Right lobe of liver (tissue), 6 donors: ENCODE data around the gene MROH2A. TPM values are rescaled to one million over a fixed set of nuclear protein-coding genes. Genes with fewer than 3 reads are reported as not detected.
"Not testable (repeated sequence)": the region's sequence is repeated elsewhere in the genome, so short reads cannot be mapped to it uniquely, and the experiment has no call there.

Source experiments
- ATAC-seq, 4 donors: fragments of 200-7000 bp; cut with Tn5 transposase; one replicate each; pipeline ENCODE4 v1.9.1; 2020; ENCODE audit warnings: mild to moderate bottlenecking in 4 of 4, moderate library complexity in 4 of 4
- DNase-seq, 3 donors: peaks; one replicate each; pipeline ENCODE4 v3.0.0-alpha.2; 2020
- H3K27ac ChIP-seq, 3 donors: fragments of 200-600 bp; one replicate each; pipeline ENCODE4 v1.8.0; 2022
- H3K27me3 ChIP-seq, 2 donors: fragments of 200-600 bp; one replicate each; pipeline ENCODE4 v1.8.0; 2022
- H3K36me3 ChIP-seq, 4 donors: fragments of 200-600 bp; sonication (generic) in 1 of 4; one replicate each; pipeline versions ENCODE4 v1.5.1 to v1.8.0; 2017 to 2022; ENCODE audit warnings: control low read depth in 1 of 4
- H3K4me1 ChIP-seq, 4 donors: fragments of 200-600 bp; sonication (generic) in 1 of 4; one replicate each; pipeline versions ENCODE4 v1.5.1 to v1.8.0; 2017 to 2022; ENCODE audit warnings: control low read depth in 1 of 4
- H3K4me3 ChIP-seq, 3 donors: fragments of 200-600 bp; one replicate each; pipeline ENCODE4 v1.8.0; 2022
- H3K9me3 ChIP-seq, 4 donors: fragments of 200-600 bp; sonication (generic) in 1 of 4; one replicate each; pipeline versions ENCODE4 v1.5.1 to v1.8.0; 2017 to 2022; ENCODE audit warnings: control low read depth in 1 of 4
- POLR2A ChIP-seq: fragments of 450-650 bp; IDR thresholded peaks from one replicate; pipeline ENCODE4 v1.6.1; 2017; ENCODE audit warnings: antibody characterized with exemption, mild to moderate bottlenecking
- WGBS: methylation state at CpG from one replicate; pipeline ENCODE4 v1.1.6; 2018; ENCODE audit warnings: low coverage, low lambda C conversion rate; ENCODE audit not compliant: insufficient coverage; ENCODE audit errors: missing lambda C conversion rate; 5-methylcytosine and 5-hydroxymethylcytosine counted together
- intact Hi-C, 2 donors: fragments of 100-400 bp; cut with DNase I; formaldehyde crosslinking; loops; one replicate each; pipeline versions ENCODE4 v1.11.2 to v1.14.1; 2022
- total RNA-seq, 6 experiments: library from RNA; depleted of rRNA in 2 of 6; stranded (reverse); fragments of >200 nt in 2 of 6; fragmentation: NEBNext Ultra II Directional in 3 of 6; extraction: Animal tissue kit (Norgen Biotek cat#: 25700) in 3 of 6; gene quantifications; one replicate each; pipeline versions ENCODE4 v1.1.0 to v1.2.4, GENCODE V29; 2016 to 2023
- TF ChIP-seq, protein P1 (sequence below), 4 donors: fragments of 200-600 bp in 3 of 4; fragments of 450-650 bp in 1 of 4; IDR thresholded peaks; one replicate each; pipeline versions ENCODE4 v1.5.1 to v1.8.0; 2016 to 2022; ENCODE audit warnings: antibody characterized with exemption in 4 of 4, mild to moderate bottlenecking in 2 of 4
- donor health status: DM: no; HTN: yes; CAD: no.
- donor health status: DM: no; HTN: no; CAD: no.
- donor health status: DM: no; HTN: no; CAD: no.
- donor health status: DM: no; HTN: yes; CAD: no.
- donor health status: DM: no; HTN: yes; CAD: no.

MROH2A gene
- total RNA-seq, 6 experiments from 2014 or later = 0.49 to 7.6 (median 2.0) TPM

GRCh38 chr2:233743464-233744259 lies 34.5 kb upstream of the MROH2A start:
- WGBS = 74% methylated on average over 13 of the region's 46 CpGs
- Histone ChIP-seq H3K36me3 (peaks cover 0 to 11% (median 0%) of the 10 kb centered on the region in 4 donors), H3K27ac (no peak overlapping the region), H3K9me3 (no peaks in the 10 kb centered on the region), H3K4me1 (peaks cover 0 to 64% (median 17%) of the 10 kb centered on the region in 4 donors), H3K4me3 (no peak overlapping the region), H3K27me3 (no peaks in the 10 kb centered on the region)
- intact Hi-C loops = no loop called here
- DNase-seq (peak in 1 of 3 donors; percentile 58), ATAC-seq (no peak)
- TF ChIP-seq, protein P1, sequence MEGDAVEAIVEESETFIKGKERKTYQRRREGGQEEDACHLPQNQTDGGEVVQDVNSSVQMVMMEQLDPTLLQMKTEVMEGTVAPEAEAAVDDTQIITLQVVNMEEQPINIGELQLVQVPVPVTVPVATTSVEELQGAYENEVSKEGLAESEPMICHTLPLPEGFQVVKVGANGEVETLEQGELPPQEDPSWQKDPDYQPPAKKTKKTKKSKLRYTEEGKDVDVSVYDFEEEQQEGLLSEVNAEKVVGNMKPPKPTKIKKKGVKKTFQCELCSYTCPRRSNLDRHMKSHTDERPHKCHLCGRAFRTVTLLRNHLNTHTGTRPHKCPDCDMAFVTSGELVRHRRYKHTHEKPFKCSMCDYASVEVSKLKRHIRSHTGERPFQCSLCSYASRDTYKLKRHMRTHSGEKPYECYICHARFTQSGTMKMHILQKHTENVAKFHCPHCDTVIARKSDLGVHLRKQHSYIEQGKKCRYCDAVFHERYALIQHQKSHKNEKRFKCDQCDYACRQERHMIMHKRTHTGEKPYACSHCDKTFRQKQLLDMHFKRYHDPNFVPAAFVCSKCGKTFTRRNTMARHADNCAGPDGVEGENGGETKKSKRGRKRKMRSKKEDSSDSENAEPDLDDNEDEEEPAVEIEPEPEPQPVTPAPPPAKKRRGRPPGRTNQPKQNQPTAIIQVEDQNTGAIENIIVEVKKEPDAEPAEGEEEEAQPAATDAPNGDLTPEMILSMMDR (IDR thresholded peaks at IDR 0.05) = no peak

GRCh38 chr2:233745073-233745755 lies 32.9 kb upstream of the MROH2A start:
- WGBS = 27% methylated on average over 5 of the region's 5 CpGs
- peaks cover 0 to 49% (median 14%) of the 10 kb centered on the region in 4 donors for H3K4me1 ChIP-seq
- H3K9me3 ChIP-seq = no peaks in the 10 kb centered on the region
- no peak for TF ChIP-seq POLR2A
- TF ChIP-seq, protein P1 (IDR thresholded peaks at IDR 0.05) = no peak
- H3K27ac ChIP-seq = peak overlapping the region in 2 of 3 donors; percentile 28 to 92
- peak overlapping the region in 1 of 3 donors; percentile 37 for H3K4me3 ChIP-seq
- DNase-seq (peak in 1 of 3 donors; percentile 76), ATAC-seq (peak; percentile 45 to 89 (median 78))
- intact Hi-C loops = no loop called here
- H3K36me3 ChIP-seq = peaks cover 0 to 11% (median 0%) of the 10 kb centered on the region in 4 donors
- H3K27me3 ChIP-seq = no peaks in the 10 kb centered on the region

- 41% methylated on average over 2 of the region's 2 CpGs for WGBS
- intact Hi-C loops, H3K27me3 ChIP-seq, ATAC-seq, DNase-seq, H3K9me3 ChIP-seq: not testable (repeated sequence)
- peak overlapping the region in 2 of 3 donors; percentile 28 to 92 for H3K27ac ChIP-seq
- H3K4me1 ChIP-seq = peaks cover 0 to 44% (median 14%) of the 10 kb centered on the region in 4 donors
- peak overlapping the region in 1 of 3 donors; percentile 37 for H3K4me3 ChIP-seq
- H3K36me3 ChIP-seq = peaks cover 0 to 11% (median 0%) of the 10 kb centered on the region in 4 donors
Measured at GRCh38 chr2:233745838-233746237, 32.3 kb upstream of the MROH2A start.

DNA sequence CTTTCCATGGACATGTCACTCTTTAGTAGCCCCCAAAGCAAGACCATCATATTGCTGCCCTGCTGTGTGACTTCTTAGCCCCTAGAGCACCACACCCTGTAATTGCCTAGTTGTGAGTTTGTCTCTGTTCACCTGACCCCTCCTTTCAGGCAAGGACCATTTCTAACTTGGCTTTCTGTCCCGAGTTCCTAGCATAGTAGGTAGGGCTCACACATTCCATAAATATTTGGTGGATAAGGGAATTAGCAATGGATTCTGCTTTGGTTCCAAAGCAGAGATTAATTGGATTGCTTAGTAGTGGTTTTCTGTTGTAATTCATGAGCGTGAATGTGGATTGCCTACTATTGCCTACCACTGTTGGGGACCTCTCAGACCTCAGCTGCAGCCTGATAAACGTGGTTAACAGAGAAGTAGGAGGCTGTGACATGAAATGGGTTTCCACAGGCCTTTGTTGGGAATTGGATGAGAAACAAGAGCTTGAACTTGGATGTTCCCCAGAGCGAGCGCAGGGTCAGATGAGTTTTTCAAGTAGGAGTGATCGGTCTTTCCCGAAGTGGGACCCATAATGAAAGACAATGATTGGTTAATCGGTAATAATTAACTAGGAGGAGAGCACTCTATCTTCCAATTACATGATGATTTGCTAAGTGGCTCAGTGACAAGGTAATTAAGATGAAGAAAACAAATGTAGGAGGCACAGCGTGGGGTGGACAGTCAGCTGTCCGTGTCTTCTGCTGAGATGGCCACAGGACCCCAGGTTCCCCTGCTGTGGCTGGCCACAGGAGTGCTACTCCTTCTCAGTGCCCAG lies 31.5 kb upstream of the MROH2A start:
- H3K9me3 ChIP-seq = no peaks in the 10 kb centered on the region

More for the DNA sequence above, 31.5 kb upstream of the MROH2A start:
- WGBS = 42% methylated on average over 8 of the region's 10 CpGs
- Histone ChIP-seq H3K4me3 (peak overlapping the region in 1 of 3 donors; percentile 65), H3K4me1 (peaks cover 0 to 43% (median 17%) of the 10 kb centered on the region in 4 donors), H3K27me3 (no peaks in the 10 kb centered on the region), H3K36me3 (peaks cover 0 to 11% (median 0%) of the 10 kb centered on the region in 4 donors), H3K27ac (peak overlapping the region in 2 of 3 donors; percentile 28 to 92)
- peak; percentile 30 to 52 (median 42) for ATAC-seq
- intact Hi-C loops = no loop called here
- peak in 1 of 3 donors; percentile 76 for DNase-seq
- TF ChIP-seq, protein P1 (IDR thresholded peaks at IDR 0.05) = no peak
- no peak for TF ChIP-seq POLR2A
